Measurements from ENCODE around the gene PTPN11. TPM values are rescaled to one million over a fixed set of nuclear protein-coding genes. Genes with fewer than 3 reads are reported as not detected.

Gene PTPN11
- total RNA-seq, 3 donors from 2014 or later: 53.5 to 118 (median 70.7) TPM

DNA sequence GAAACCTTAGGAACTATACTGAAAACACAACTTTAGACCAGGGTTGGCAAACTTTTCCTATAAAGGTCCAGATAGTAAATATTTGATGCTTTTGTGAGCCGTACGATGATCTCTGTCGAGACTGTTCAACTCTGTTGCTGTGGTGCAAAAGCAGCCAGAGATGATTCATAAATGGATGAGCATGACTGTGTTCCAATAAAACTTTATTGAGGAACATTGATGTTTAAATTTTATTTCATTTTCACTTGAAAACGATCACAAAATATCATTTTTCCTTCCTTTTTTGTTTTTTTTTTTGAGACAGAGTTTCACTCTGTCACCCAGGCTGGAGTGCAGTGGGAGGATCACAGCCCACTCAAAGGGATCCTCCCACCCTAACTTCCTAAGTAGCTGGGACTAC lies 105.5 kb downstream of the PTPN11 start:
- intact Hi-C loops (cut with DNase I, micrococcal nuclease): no loop called here

DNA sequence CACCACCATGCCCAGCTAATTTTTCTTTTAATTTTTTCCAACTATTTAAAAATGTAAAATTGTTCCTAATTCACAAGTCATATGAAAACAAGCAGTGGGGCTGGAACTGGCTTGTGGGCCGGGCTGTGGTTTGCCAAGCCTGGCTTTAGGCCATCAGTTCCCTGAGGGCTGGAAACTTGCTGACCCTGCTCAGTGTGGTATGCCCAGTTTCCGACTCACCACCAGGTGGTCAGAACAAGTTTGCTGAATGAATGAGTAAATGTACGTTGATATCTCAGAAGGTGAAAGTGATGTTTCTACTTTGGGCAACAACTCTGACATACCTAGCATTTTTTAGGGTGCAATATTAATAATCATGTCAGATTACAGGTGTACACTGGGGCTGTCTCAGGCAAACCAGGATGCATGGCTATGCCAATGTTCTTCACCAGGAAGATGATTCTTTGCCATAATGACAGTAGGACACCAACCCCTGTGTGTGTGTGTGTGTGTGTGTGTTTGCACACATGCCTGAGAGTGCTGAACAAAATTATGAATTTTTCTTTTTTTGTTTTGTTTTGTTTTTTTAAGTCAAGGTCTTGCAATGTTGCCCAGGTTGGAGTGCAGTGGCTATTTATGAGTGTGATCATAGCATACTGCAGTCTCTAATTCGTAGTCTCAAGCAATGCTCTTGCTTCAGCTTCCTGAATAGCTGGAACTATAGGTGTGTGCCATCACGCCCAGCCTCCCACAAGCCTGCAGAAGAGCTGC lies 106.1 kb downstream of the PTPN11 start:
- Histone ChIP-seq H3K9me3 (no peaks in the 10 kb centered on the region), H3K4me1 (ENCODE audit: low read depth) (no peaks in the 10 kb centered on the region), H3K4me3 (no peak overlapping the region), H3K36me3 (ENCODE audit: low read depth) (no peaks in the 10 kb centered on the region)
- DNase-seq: no peak
- TF ChIP-seq, protein P1, sequence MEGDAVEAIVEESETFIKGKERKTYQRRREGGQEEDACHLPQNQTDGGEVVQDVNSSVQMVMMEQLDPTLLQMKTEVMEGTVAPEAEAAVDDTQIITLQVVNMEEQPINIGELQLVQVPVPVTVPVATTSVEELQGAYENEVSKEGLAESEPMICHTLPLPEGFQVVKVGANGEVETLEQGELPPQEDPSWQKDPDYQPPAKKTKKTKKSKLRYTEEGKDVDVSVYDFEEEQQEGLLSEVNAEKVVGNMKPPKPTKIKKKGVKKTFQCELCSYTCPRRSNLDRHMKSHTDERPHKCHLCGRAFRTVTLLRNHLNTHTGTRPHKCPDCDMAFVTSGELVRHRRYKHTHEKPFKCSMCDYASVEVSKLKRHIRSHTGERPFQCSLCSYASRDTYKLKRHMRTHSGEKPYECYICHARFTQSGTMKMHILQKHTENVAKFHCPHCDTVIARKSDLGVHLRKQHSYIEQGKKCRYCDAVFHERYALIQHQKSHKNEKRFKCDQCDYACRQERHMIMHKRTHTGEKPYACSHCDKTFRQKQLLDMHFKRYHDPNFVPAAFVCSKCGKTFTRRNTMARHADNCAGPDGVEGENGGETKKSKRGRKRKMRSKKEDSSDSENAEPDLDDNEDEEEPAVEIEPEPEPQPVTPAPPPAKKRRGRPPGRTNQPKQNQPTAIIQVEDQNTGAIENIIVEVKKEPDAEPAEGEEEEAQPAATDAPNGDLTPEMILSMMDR (IDR thresholded peaks at IDR 0.05): no peak
- no peak for ATAC-seq
- intact Hi-C loops (cut with DNase I, micrococcal nuclease): no loop called here

More for the DNA sequence above, 105.5 kb downstream of the PTPN11 start:
- TF ChIP-seq, protein P1 (IDR thresholded peaks at IDR 0.05): no peak
- H3K4me3 ChIP-seq: no peak overlapping the region
- ATAC-seq (no peak), DNase-seq (no peak)
- no peaks in the 10 kb centered on the region for H3K36me3 ChIP-seq (ENCODE audit: low read depth)
- H3K9me3 ChIP-seq: no peaks in the 10 kb centered on the region
- H3K4me1 ChIP-seq (ENCODE audit: low read depth): no peaks in the 10 kb centered on the region

DNA sequence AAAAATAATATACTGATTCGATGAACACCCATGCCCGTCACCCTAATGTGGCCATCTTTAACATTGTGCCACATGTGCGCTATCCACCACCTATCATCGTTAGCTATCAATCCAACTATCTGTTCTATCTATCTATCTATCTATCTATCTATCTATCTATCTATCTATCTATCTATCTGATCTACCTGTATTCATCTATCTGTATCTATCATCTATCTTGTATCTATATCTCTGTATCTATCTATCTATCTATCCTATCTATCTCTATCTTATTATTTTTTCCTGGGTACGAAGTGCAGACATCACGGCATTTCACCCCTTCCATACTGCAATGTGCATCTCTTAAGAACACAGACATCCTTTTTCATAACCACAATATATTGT lies 106.7 kb downstream of the PTPN11 start:
- DNase-seq (no peak), ATAC-seq (no peak)
- H3K9me3 ChIP-seq: no peaks in the 10 kb centered on the region
- no peaks in the 10 kb centered on the region for H3K36me3 ChIP-seq (ENCODE audit: low read depth)
- H3K4me1 ChIP-seq (ENCODE audit: low read depth): no peaks in the 10 kb centered on the region
- TF ChIP-seq, protein P1 (IDR thresholded peaks at IDR 0.05): no peak
- intact Hi-C loops (cut with DNase I, micrococcal nuclease): no loop called here
- H3K4me3 ChIP-seq: no peak overlapping the region

DNA sequence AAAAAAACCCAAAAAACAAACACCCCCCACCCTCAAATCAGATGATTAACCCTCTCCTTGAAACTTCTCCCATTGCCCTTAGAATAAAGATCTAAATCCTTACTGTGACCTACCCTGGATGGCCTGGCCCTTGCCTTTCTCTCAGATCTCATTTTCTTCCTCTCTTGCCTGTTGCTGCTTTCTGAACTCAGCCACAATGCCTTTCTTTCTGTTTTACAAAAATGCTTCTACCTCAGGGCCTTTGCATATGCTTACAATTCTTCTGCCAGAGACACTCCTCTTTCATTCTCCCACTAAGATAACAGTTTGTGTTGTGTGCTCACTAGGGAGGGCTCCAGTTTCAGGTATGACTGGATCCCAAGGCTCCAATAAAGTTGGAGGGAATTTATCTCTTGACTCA lies 108.3 kb downstream of the PTPN11 start:
- TF ChIP-seq, protein P1 (IDR thresholded peaks at IDR 0.05): no peak
- no peak overlapping the region for H3K4me3 ChIP-seq
- H3K4me1 ChIP-seq (ENCODE audit: low read depth): no peaks in the 10 kb centered on the region
- intact Hi-C loops (cut with DNase I, micrococcal nuclease): no loop called here
- no peak for ATAC-seq
- no peak for DNase-seq
- no peaks in the 10 kb centered on the region for H3K9me3 ChIP-seq
- no peaks in the 10 kb centered on the region for H3K36me3 ChIP-seq (ENCODE audit: low read depth)

DNA sequence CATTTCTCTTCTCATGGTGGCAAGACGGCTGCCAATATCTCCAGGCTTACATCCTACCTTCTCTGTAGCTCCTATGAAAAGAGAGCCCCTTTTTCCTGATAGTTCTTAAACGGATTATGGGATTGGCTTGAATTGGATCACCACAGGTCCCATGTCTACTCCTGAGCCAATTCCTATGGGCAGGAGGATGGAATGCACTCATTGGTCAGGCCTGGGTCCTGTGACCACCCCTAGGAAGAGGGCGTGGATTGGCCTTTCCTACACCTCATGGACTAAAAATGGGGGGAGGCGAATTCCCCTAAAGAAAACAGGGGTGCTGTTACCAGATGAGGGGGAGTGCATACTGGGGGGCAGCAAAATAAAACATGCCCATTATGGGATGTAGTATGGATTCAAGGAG lies 108.8 kb downstream of the PTPN11 start:
- no peaks in the 10 kb centered on the region for H3K9me3 ChIP-seq
- no peak for ATAC-seq
- intact Hi-C loops (cut with DNase I, micrococcal nuclease): no loop called here

More for the DNA sequence above, 108.8 kb downstream of the PTPN11 start:
- DNase-seq: no peak
- Histone ChIP-seq H3K4me1 (ENCODE audit: low read depth) (no peaks in the 10 kb centered on the region), H3K36me3 (ENCODE audit: low read depth) (no peaks in the 10 kb centered on the region), H3K4me3 (no peak overlapping the region)
- TF ChIP-seq, protein P1 (IDR thresholded peaks at IDR 0.05): no peak
